ENCODE data around the gene LRRFIP1.

Gene LRRFIP1

GRCh38 chr2:237786936-237787335 lies 159.5 kb downstream of the LRRFIP1 start:
- TF ChIP-seq, protein P1, sequence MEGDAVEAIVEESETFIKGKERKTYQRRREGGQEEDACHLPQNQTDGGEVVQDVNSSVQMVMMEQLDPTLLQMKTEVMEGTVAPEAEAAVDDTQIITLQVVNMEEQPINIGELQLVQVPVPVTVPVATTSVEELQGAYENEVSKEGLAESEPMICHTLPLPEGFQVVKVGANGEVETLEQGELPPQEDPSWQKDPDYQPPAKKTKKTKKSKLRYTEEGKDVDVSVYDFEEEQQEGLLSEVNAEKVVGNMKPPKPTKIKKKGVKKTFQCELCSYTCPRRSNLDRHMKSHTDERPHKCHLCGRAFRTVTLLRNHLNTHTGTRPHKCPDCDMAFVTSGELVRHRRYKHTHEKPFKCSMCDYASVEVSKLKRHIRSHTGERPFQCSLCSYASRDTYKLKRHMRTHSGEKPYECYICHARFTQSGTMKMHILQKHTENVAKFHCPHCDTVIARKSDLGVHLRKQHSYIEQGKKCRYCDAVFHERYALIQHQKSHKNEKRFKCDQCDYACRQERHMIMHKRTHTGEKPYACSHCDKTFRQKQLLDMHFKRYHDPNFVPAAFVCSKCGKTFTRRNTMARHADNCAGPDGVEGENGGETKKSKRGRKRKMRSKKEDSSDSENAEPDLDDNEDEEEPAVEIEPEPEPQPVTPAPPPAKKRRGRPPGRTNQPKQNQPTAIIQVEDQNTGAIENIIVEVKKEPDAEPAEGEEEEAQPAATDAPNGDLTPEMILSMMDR (IDR thresholded peaks at IDR 0.05; ENCODE audit: low read length, missing control alignments): no peak
- H3K4me3 ChIP-seq (replicated peaks; ENCODE audit: low read depth, low read length): no peak overlapping the region
- DNase-seq (ENCODE audit: low read depth): no peak

GRCh38 chr2:237790353-237790752 lies 163.0 kb downstream of the LRRFIP1 start:
- H3K4me3 ChIP-seq (replicated peaks; ENCODE audit: low read depth, low read length): no peak overlapping the region
- peak; percentile 25 for DNase-seq (ENCODE audit: low read depth)
- TF ChIP-seq, protein P1 (IDR thresholded peaks at IDR 0.05; ENCODE audit: low read length, missing control alignments): no peak

DNA sequence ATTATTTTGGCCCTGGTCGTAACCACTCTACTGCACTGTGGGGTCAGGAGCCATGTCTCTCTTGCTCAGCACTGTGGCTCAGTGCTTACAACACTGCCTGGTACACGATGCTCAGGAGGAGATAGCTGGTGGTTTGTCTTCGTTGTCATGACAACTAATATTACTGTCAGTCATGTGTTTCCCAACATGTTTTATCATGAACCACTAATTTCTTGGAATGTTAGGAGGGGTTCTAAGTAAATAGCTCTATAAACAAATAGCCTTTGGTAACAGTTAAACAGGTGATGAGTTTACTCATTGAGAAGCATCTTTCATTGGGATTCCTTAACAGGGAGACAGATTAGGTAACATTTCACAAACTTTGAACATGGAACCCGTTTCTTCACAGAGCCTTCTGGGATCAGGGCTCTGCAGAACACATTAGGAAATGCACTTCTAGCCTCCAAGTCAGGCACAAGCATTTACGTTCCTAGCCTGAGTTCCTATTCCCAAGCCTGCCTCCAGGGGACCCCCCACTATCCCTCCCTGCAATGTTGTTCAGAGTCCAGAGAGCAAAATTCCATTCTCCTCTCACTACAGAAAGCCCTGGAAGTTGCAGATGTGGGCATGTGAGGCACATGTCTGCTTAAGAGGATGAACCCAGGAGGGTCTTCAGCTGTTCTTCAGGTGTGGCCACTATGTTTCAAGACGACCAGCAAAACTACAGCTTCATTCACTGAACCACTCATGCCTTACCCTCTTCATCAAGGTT lies 164.8 kb downstream of the LRRFIP1 start:
- no peak overlapping the region for H3K4me3 ChIP-seq (replicated peaks; ENCODE audit: low read depth, low read length)
- DNase-seq (ENCODE audit: low read depth): peak; percentile 35
- TF ChIP-seq, protein P1 (IDR thresholded peaks at IDR 0.05; ENCODE audit: low read length, missing control alignments): peak; percentile 32

DNA sequence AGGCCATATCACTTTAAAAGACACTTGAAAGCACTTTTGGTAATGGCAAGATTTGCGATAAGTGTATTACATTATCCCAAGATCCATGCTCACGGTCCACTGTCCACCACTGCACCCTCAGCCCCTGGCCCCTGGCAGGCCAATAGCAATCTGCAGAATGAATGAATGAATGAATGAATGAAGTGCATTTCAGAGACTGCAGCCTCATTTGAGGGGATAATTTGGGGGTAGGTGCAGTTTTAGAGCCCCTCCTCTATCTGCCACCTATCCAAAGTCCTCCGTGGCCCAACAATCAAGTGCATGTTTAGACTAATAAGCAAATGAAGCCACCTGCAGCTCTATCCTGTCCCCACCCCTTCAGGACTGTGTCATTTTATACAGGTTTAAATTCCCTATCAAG lies 169.9 kb downstream of the LRRFIP1 start:
- TF ChIP-seq, protein P1 (IDR thresholded peaks at IDR 0.05; ENCODE audit: low read length, missing control alignments): no peak
- no peak for DNase-seq (ENCODE audit: low read depth)
- H3K4me3 ChIP-seq (replicated peaks; ENCODE audit: low read depth, low read length): no peak overlapping the region

GRCh38 chr2:237798236-237799059 lies 171.1 kb downstream of the LRRFIP1 start, which contains the start of gene RBM44:
Gene RBM44 (plus strand): TSS chr2:237798779. CDS start chr2:237813610, 14,831 bp downstream.
- DNase-seq (ENCODE audit: low read depth): no peak
- no peak within 1 kb of the TSS for H3K4me3 ChIP-seq (replicated peaks; ENCODE audit: low read depth, low read length)
- TF ChIP-seq, protein P1 (IDR thresholded peaks at IDR 0.05; ENCODE audit: low read length, missing control alignments): no peak

- TF ChIP-seq, protein P1 (IDR thresholded peaks at IDR 0.05; ENCODE audit: low read length, missing control alignments): no peak
- H3K4me3 ChIP-seq (replicated peaks; ENCODE audit: low read depth, low read length): no peak overlapping the region
Measured at GRCh38 chr2:237799060-237799428, 171.7 kb downstream of the LRRFIP1 start.

More at GRCh38 chr2:237799060-237799428, 171.7 kb downstream of the LRRFIP1 start:
- DNase-seq (ENCODE audit: low read depth): no peak
